H1 (cell line): ENCODE measurements around the gene RABEP2. TPM values are rescaled to one million over a fixed set of nuclear protein-coding genes. Genes with fewer than 3 reads are reported as not detected.

Source experiments
- CTCF ChIA-PET: fragments of 300-600 bp; sonication (Branson Sonifier 250); formaldehyde crosslinking; loops from one replicate; lab custom pipeline; 2021; ENCODE audit not compliant: partially characterized antibody; lab: Charles Lee
- POLR2A ChIA-PET: fragments of 300-600 bp; sonication (Branson Sonifier 250); formaldehyde crosslinking; loops from one replicate; lab custom pipeline; 2021; ENCODE audit warnings: inconsistent platforms; ENCODE audit not compliant: partially characterized antibody; lab: Charles Lee
- DNase-seq, 2 experiments: peaks; one replicate each; pipeline versions ENCODE4 v3.0.0 to v3.0.0-alpha.2; 2010 to 2022; ENCODE audit warnings: low spot score in 2 of 2, low read depth in 1 of 2, mixed read lengths in 1 of 2
- FAIRE-seq: peaks from 2 replicates; lab custom pipeline; 2011; peaks lifted over from hg19 to GRCh38; lab: Jason Lieb, UNC
- H2AFZ ChIP-seq: 2 replicates; pipeline ENCODE4 v1.8.1; 2012; ENCODE audit warnings: low read length, inconsistent platforms
- H2AK5ac ChIP-seq: 2 replicates; pipeline ENCODE4 v1.6.1; 2013; ENCODE audit warnings: low read depth, low read length
- H2BK120ac ChIP-seq: replicated peaks from 2 replicates; pipeline ENCODE3; 2013; ENCODE audit warnings: low read depth, low read length, inconsistent platforms
- H2BK12ac ChIP-seq: 2 replicates; pipeline ENCODE4 v1.6.1; 2013; ENCODE audit warnings: low read depth, low read length
- H2BK15ac ChIP-seq: 2 replicates; pipeline ENCODE4 v1.6.1; 2013; ENCODE audit warnings: low read length
- H2BK20ac ChIP-seq: 2 replicates; pipeline ENCODE4 v1.6.1; 2013; ENCODE audit warnings: low read length
- H2BK5ac ChIP-seq: 2 replicates; pipeline ENCODE4 v1.6.1; 2013; ENCODE audit warnings: low read depth, low read length
- H3K14ac ChIP-seq: 2 replicates; pipeline ENCODE4 v1.6.1; 2013; ENCODE audit warnings: inconsistent platforms; ENCODE audit not compliant: insufficient read length
- H3K18ac ChIP-seq: 2 replicates; pipeline ENCODE4 v1.6.1; 2013; ENCODE audit warnings: low read length; ENCODE audit errors: extremely low read depth
- H3K23ac ChIP-seq: 2 replicates; pipeline ENCODE4 v1.6.1; 2013; ENCODE audit warnings: inconsistent platforms; ENCODE audit not compliant: insufficient read length
- H3K23me2 ChIP-seq: 2 replicates; pipeline ENCODE4 v1.6.1; 2013; ENCODE audit warnings: low read depth, low read length
- H3K27ac ChIP-seq: 2 replicates; pipeline ENCODE4 v1.6.1; 2011; ENCODE audit warnings: low read depth, low read length, inconsistent platforms
- H3K27me3 ChIP-seq, 4 experiments: replicated peaks in 1 of 4; 1 replicate in 1 of 4; 2 replicates in 3 of 4; pipeline versions ENCODE4 v1.6.1 to v1.8.1; 2011 to 2013; ENCODE audit warnings: low read length in 3 of 4, mild to moderate bottlenecking in 3 of 4, inconsistent platforms in 2 of 4, mixed read lengths in 2 of 4, moderate library complexity in 1 of 4; ENCODE audit not compliant: control insufficient read depth in 3 of 4, insufficient read depth in 3 of 4; ENCODE audit errors: extremely low read depth in 1 of 4
- H3K36me3 ChIP-seq, 4 experiments: 2 replicates each; pipeline versions ENCODE4 v1.6.1 to v1.8.1; 2011 to 2013; ENCODE audit warnings: mild to moderate bottlenecking in 4 of 4, low read length in 3 of 4, moderate library complexity in 2 of 4, control low read depth in 1 of 4, inconsistent platforms in 1 of 4; ENCODE audit not compliant: insufficient read depth in 4 of 4, control insufficient read depth in 2 of 4
- H3K4ac ChIP-seq: replicated peaks from 2 replicates; pipeline ENCODE3; 2013; ENCODE audit warnings: low read length, low read depth, mixed read lengths, inconsistent platforms; ENCODE audit not compliant: insufficient read length
- H3K4me1 ChIP-seq, 4 experiments: replicated peaks in 1 of 4; 1 replicate in 1 of 4; 2 replicates in 3 of 4; pipeline versions ENCODE4 v1.6.1 to v1.8.1; 2011 to 2013; ENCODE audit warnings: low read length in 3 of 4, inconsistent platforms in 2 of 4, mixed read lengths in 1 of 4; ENCODE audit not compliant: insufficient read depth in 4 of 4, control insufficient read depth in 3 of 4
- H3K4me2 ChIP-seq, 2 experiments: 2 replicates each; pipeline versions ENCODE4 v1.6.1 to v1.8.1; 2011 to 2013; ENCODE audit warnings: low read depth in 2 of 2, low read length in 2 of 2, control low read depth in 1 of 2, inconsistent platforms in 1 of 2, mild to moderate bottlenecking in 1 of 2; ENCODE audit not compliant: insufficient read depth in 1 of 2
- H3K4me3 ChIP-seq, 4 experiments: fragments of 200-600, 300-600 bp in 1 of 4; sonication (generic), shearing (Covaris generic), sonication (Bioruptor Twin) in 1 of 4; 2 replicates each; pipeline versions ENCODE4 v1.5.1 to v1.8.1; 2011 to 2016; ENCODE audit warnings: low read length in 4 of 4, low read depth in 3 of 4, control low read depth in 2 of 4, inconsistent platforms in 2 of 4, mild to moderate bottlenecking in 2 of 4, mixed read lengths in 1 of 4, moderate library complexity in 1 of 4; ENCODE audit not compliant: insufficient read depth in 2 of 4; ENCODE audit errors: extremely low read depth in 1 of 4
- H3K56ac ChIP-seq: replicated peaks from 2 replicates; pipeline ENCODE3; 2013; ENCODE audit warnings: low read depth, mild to moderate bottlenecking, mixed read lengths, low read length, inconsistent platforms; ENCODE audit not compliant: insufficient read length
- H3K79me1 ChIP-seq: 2 replicates; pipeline ENCODE4 v1.6.1; 2013; ENCODE audit warnings: low read depth, low read length, control low read depth
- H3K79me2 ChIP-seq, 2 experiments: 2 replicates each; pipeline versions ENCODE4 v1.6.1 to v1.8.1; 2012 to 2013; ENCODE audit warnings: low read length in 2 of 2, mild to moderate bottlenecking in 2 of 2, inconsistent platforms in 1 of 2; ENCODE audit not compliant: insufficient read depth in 2 of 2, control insufficient read depth in 1 of 2
- H3K9ac ChIP-seq, 4 experiments: replicated peaks in 1 of 4; 1 replicate in 1 of 4; 2 replicates in 3 of 4; pipeline versions ENCODE4 v1.6.1 to v1.8.1; 2011 to 2013; ENCODE audit warnings: low read depth in 3 of 4, low read length in 3 of 4, control low read depth in 2 of 4, mild to moderate bottlenecking in 2 of 4, moderate library complexity in 2 of 4, inconsistent platforms in 1 of 4; ENCODE audit errors: extremely low read depth in 1 of 4
- H3K9me3 ChIP-seq, 2 experiments: 2 replicates each; pipeline versions ENCODE4 v1.6.1 to v1.8.1; 2012 to 2013; ENCODE audit warnings: mild to moderate bottlenecking in 2 of 2, moderate library complexity in 2 of 2, control low read depth in 1 of 2, inconsistent platforms in 1 of 2, low read depth in 1 of 2, low read length in 1 of 2, mixed read lengths in 1 of 2; ENCODE audit not compliant: insufficient read depth in 2 of 2
- H4K20me1 ChIP-seq, 2 experiments: replicated peaks in 1 of 2; 2 replicates each; pipeline versions ENCODE3 to v1.8.1; 2011 to 2013; ENCODE audit warnings: inconsistent platforms in 2 of 2, low read length in 2 of 2, mild to moderate bottlenecking in 1 of 2; ENCODE audit not compliant: insufficient read depth in 2 of 2, control insufficient read depth in 1 of 2
- H4K5ac ChIP-seq: 2 replicates; pipeline ENCODE4 v1.6.1; 2013; ENCODE audit warnings: low read length, low read depth, mixed read lengths, inconsistent platforms; ENCODE audit not compliant: insufficient read length
- H4K8ac ChIP-seq: 2 replicates; pipeline ENCODE4 v1.8.0; 2013; ENCODE audit warnings: mild to moderate bottlenecking, moderate library complexity, low read length, inconsistent platforms; ENCODE audit not compliant: insufficient read depth; ENCODE audit errors: extremely low read depth
- H4K91ac ChIP-seq: replicated peaks from 2 replicates; pipeline ENCODE3; 2013; ENCODE audit warnings: low read length, mixed read lengths, inconsistent platforms; ENCODE audit not compliant: insufficient read length
- ASH2L ChIP-seq: fragments of 200-600, 300-600 bp; sonication (generic); IDR thresholded peaks from one replicate; pipeline ENCODE4 v1.7.1; 2017; ENCODE audit warnings: low read length
- BACH1 ChIP-seq: IDR thresholded peaks from 2 replicates; pipeline ENCODE4 v1.6.1; 2012; ENCODE audit warnings: low read length, improper control_type of control experiment
- CBX5 ChIP-seq: fragments of 300-800, 300-1000 bp; sonication (generic); IDR thresholded peaks from 2 replicates; pipeline ENCODE4 v1.7.1; 2016; ENCODE audit warnings: antibody characterized with exemption, low read length, low read depth
- E2F6 ChIP-seq: IDR thresholded peaks from 2 replicates; pipeline ENCODE4 v1.6.1; 2012; ENCODE audit warnings: inconsistent platforms
- HDAC2 ChIP-seq, 2 experiments: fragments of 300-600 bp in 1 of 2; sonication (generic) in 1 of 2; IDR thresholded peaks; 2 replicates each; pipeline ENCODE4 v1.6.1; 2011 to 2012; ENCODE audit warnings: low read depth in 2 of 2, low read length in 2 of 2, mild to moderate bottlenecking in 2 of 2, moderate library complexity in 2 of 2, borderline replicate concordance in 1 of 2, inconsistent platforms in 1 of 2
- MAFK ChIP-seq: IDR thresholded peaks from 2 replicates; pipeline ENCODE4 v1.6.1; 2012; ENCODE audit warnings: low read depth, mild to moderate bottlenecking, improper control_type of control experiment, low read length
- NANOG ChIP-seq: IDR thresholded peaks from 2 replicates; pipeline ENCODE4 v1.6.1; 2011; ENCODE audit warnings: low read length, low read depth, mild to moderate bottlenecking, inconsistent platforms; ENCODE audit not compliant: insufficient read depth, poor library complexity, severe bottlenecking
- NRF1 ChIP-seq: IDR thresholded peaks from 2 replicates; pipeline ENCODE4 v1.6.1; 2011; ENCODE audit warnings: mild to moderate bottlenecking, low read depth, low read length, improper control_type of control experiment
- RBBP5 ChIP-seq: IDR thresholded peaks from 2 replicates; pipeline ENCODE4 v1.7.1; 2012; ENCODE audit warnings: low read depth, mild to moderate bottlenecking, inconsistent platforms, low read length, moderate library complexity, borderline replicate concordance
- SAP30 ChIP-seq: fragments of 300-600 bp; sonication (generic); IDR thresholded peaks from 2 replicates; pipeline ENCODE4 v1.7.1; 2012; ENCODE audit warnings: low read length, moderate library complexity, mild to moderate bottlenecking, inconsistent platforms; ENCODE audit not compliant: insufficient read depth, insufficient replicate concordance
- SRF ChIP-seq: IDR thresholded peaks from 2 replicates; pipeline ENCODE4 v1.6.1; 2011; ENCODE audit warnings: mild to moderate bottlenecking, low read depth, low read length, moderate library complexity
- TCF12 ChIP-seq: IDR thresholded peaks from 2 replicates; pipeline ENCODE4 v1.6.1; 2011; ENCODE audit warnings: low read depth, mild to moderate bottlenecking, low read length
- TEAD4 ChIP-seq: IDR thresholded peaks from 2 replicates; pipeline ENCODE4 v1.6.1; 2012; ENCODE audit warnings: low read depth, low read length, inconsistent platforms, mixed read lengths
- WGBS, 2 experiments: shearing (Covaris generic) in 1 of 2; methylation state at CpG; one replicate each; pipeline versions ENCODE4 v1.1.6 to v1.1.7; 2013 to 2015; ENCODE audit warnings: low lambda C conversion rate in 2 of 2, mixed read lengths in 2 of 2, inconsistent platforms in 1 of 2, low coverage in 1 of 2, missing lambda C conversion rate in 1 of 2; ENCODE audit not compliant: insufficient replicate concordance in 2 of 2, insufficient coverage in 1 of 2, insufficient read length in 1 of 2; ENCODE audit errors: extremely low coverage in 1 of 2, missing lambda C conversion rate in 1 of 2; 5-methylcytosine and 5-hydroxymethylcytosine counted together
- polyA plus RNA-seq, 7 experiments: library from polyadenylated mRNA; depleted of rRNA in 3 of 7; stranded (reverse) in 5 of 7; unstranded in 2 of 7; fragments of >200 nt in 5 of 7; fragments of 200-250 nt in 2 of 7; gene quantifications; 1 replicate in 5 of 7; 2 replicates in 1 of 7; 4 replicates in 1 of 7; pipeline versions ENCODE4 v1.2.1 to v1.2.3, GENCODE V29; 2011 to 2013; ENCODE audit warnings: missing spikeins in 2 of 7, mixed read lengths in 2 of 7
- total RNA-seq: library from RNA; stranded (reverse); fragmentation: NEBNext Ultra II Directional; extraction: Animal tissue kit (Norgen Biotek cat#: 25700); gene quantifications from 2 replicates; pipeline ENCODE4 v1.2.1, GENCODE V29; 2021

Gene RABEP2
- total and polyA plus RNA-seq, 2 of the 8 experiments (the other 6 are each of a cell fraction or from before 2014, with no cell fraction given): 10.4 to 14.9 TPM

GRCh38 chr16:28877655-28878000, 47.4 kb downstream of the RABEP2 start:
- H4K91ac ChIP-seq: no peak overlapping the region
- H3K4me2 ChIP-seq: no peak overlapping the region
- DNase-seq: no peak
- no peaks in the 10 kb centered on the region; the same call in none of the 2 replicates for H3K79me1 ChIP-seq
- H2BK5ac ChIP-seq: no peak overlapping the region
- ChIA-PET CTCF (interaction anchor here (1.0 to 4.7 kb wide), 2 partner anchors 12 to 47 kb away, joined by 3 to 42 read pairs; partner anchors contain the start of gene SH2B1), POLR2A (interaction anchor here (1.2 to 13.3 kb wide), 3 partner anchors 14 to 38 kb away, joined by 3 to 164 read pairs (median 89); partner anchors contain the start of genes SH2B1 and TUFM)
- H4K20me1 ChIP-seq: peaks cover 2 to 12% of the 10 kb centered on the region in 2 experiments
- H3K9ac ChIP-seq: no peak overlapping the region
- no peak for FAIRE-seq
- 100% methylated on average over 1 of the region's 2 CpGs; no CpG with 5 or more reads in 1 of the 2 experiments for WGBS, 2 experiments
- H4K8ac ChIP-seq: no peak overlapping the region
- H2BK20ac ChIP-seq: no peak overlapping the region
- no peak overlapping the region for H2AFZ ChIP-seq
- no peak overlapping the region for H3K4me3 ChIP-seq
- H3K27me3 ChIP-seq: peaks cover 0 to 8% (median 7%) of the 10 kb centered on the region in 4 experiments; a peak in 2 of 7 replicates
- no peak overlapping the region for H3K27ac ChIP-seq
- no peak overlapping the region for H3K23ac ChIP-seq
- H3K56ac ChIP-seq: no peak overlapping the region
- H4K5ac ChIP-seq: no peak overlapping the region
- H3K4ac ChIP-seq: no peak overlapping the region
- H2BK15ac ChIP-seq: no peak overlapping the region
- no peaks in the 10 kb centered on the region for H3K79me2 ChIP-seq
- no peak overlapping the region for H3K18ac ChIP-seq
- H2BK12ac ChIP-seq: no peak overlapping the region
- H2BK120ac ChIP-seq: no peak overlapping the region
- H3K36me3 ChIP-seq: peaks cover 0 to 2% (median 0%) of the 10 kb centered on the region in 4 experiments; a peak in 4 of 8 replicates
- H2AK5ac ChIP-seq: no peak overlapping the region
- peaks cover 13% of the 10 kb centered on the region for H3K23me2 ChIP-seq
- H3K9me3 ChIP-seq: no peaks in the 10 kb centered on the region
- no peak overlapping the region for H3K14ac ChIP-seq
- H3K4me1 ChIP-seq: peaks cover 0 to 31% (median 20%) of the 10 kb centered on the region in 4 experiments; a peak in 6 of 7 replicates
- TF ChIP-seq SRF (no peak), BACH1 (no peak), TEAD4 (no peak), CBX5 (no peak), NRF1 (no peak), E2F6 (no peak), NANOG (no peak), MAFK (no peak), RBBP5 (no peak), ASH2L (no peak), HDAC2 (IDR thresholded peaks at IDR 0.05; ENCODE audit: borderline replicate concordance in 1 of 2, low read depth in 2 of 2, low read length in 2 of 2) (no peak), TCF12 (no peak), SAP30 (no peak)
